Nephron (organoid): ENCODE results near the gene SIPA1L3.

ENCODE experiments used
- H3K27ac Mint-ChIP-seq, 3 experiments: 2 replicates each; pipeline ENCODE4 v1.8.0; 2020; ENCODE audit warnings: mixed read lengths in 3 of 3, mild to moderate bottlenecking in 2 of 3, moderate library complexity in 1 of 3
- H3K27me3 Mint-ChIP-seq: 2 replicates; pipeline ENCODE4 v1.8.0; 2021; ENCODE audit warnings: low read depth, mild to moderate bottlenecking, moderate library complexity, mixed read lengths
- H3K36me3 Mint-ChIP-seq: 2 replicates; pipeline ENCODE4 v1.8.0; 2020; ENCODE audit warnings: low read depth, mixed read lengths
- H3K4me1 Mint-ChIP-seq: 2 replicates; pipeline ENCODE4 v1.8.0; 2020; ENCODE audit warnings: mixed read lengths
- H3K4me3 Mint-ChIP-seq, 3 experiments: 2 replicates each; pipeline ENCODE4 v1.8.0; 2020; ENCODE audit warnings: mild to moderate bottlenecking in 3 of 3, mixed read lengths in 3 of 3, moderate library complexity in 2 of 3
- H3K9me3 Mint-ChIP-seq: 2 replicates; pipeline ENCODE4 v1.8.0; 2020; ENCODE audit warnings: mixed read lengths
- CTCF ChIP-seq, 3 experiments: fragments of 200-600 bp; sonication (generic); IDR thresholded peaks; one replicate each; pipeline ENCODE4 v1.5.0; 2021; ENCODE audit warnings: antibody characterized with exemption in 3 of 3; ENCODE audit not compliant: unreplicated experiment in 3 of 3

Gene SIPA1L3

DNA sequence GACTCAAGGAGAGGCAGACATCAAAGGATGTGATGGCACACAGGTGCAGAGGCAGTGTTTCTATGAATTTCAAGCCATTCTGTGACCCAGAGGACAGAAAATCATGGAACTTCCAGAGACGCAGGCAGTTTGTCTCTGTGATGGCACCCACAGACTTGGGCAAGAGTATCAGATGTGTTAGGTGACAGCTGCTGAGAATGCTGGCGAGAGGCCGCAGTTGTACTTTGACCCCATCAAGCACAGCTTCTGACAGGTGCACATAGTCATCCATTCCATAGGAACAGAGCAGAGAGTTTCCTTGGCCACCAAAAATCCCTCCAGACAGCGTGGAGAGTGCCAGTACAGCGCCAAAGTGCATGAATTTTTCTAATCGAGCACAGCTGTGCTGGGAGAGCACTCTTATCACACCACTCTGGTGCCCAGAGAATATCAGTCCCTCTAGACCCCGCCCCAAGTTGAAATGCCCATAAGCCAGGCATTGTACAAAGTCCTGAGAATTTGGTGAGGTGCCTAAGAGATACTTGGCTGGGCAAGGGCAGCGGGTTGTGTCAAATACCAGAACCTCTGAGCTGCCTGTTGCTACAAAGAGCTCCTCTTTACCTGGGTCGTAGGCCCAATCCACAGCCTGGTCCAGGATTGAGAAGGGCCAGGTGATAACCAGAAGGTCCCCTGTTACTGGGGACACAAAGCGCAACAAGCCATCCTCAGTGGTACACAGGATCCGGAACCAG lies 13.0 kb upstream of the SIPA1L3 start:
- no peak for TF ChIP-seq CTCF (IDR thresholded peaks at IDR 0.05; ENCODE audit: unreplicated experiment in 3 of 3)
- Mint-ChIP-seq H3K4me3 (no peak overlapping the region), H3K27me3 (peaks cover 28% of the 10 kb centered on the region), H3K9me3 (peaks cover 3% of the 10 kb centered on the region), H3K4me1 (peaks cover 15% of the 10 kb centered on the region), H3K27ac (no peak overlapping the region), H3K36me3 (no peaks in the 10 kb centered on the region)

DNA sequence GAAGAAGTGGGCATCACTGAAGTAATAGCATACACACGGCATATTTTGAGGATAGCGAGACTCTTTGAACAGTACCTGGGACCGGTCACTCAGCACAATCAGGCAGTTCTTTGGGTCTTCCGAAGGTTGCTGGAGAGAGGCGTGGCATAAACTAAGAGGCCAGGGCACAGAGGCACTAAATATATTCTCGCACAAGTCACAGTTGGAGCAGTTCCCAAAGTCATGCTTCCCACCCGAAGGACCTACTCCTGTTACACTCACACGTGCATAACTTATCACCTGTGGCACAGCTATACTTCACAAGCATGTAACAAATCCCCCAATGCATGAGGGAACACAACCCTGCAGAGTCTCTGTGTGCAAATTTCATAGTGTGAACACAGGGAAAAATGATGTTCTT lies 10.8 kb upstream of the SIPA1L3 start:
- H3K4me3 Mint-ChIP-seq, result no peak overlapping the region

GRCh38 chr19:37899453-37899852 lies 7.6 kb upstream of the SIPA1L3 start:
- no peaks in the 10 kb centered on the region for H3K36me3 Mint-ChIP-seq
- peaks cover 12% of the 10 kb centered on the region for H3K27me3 Mint-ChIP-seq
- H3K4me3 Mint-ChIP-seq, result no peak overlapping the region
- H3K27ac Mint-ChIP-seq, result no peak overlapping the region
- H3K9me3 Mint-ChIP-seq, result no peaks in the 10 kb centered on the region
- H3K4me1 Mint-ChIP-seq, result peaks cover 5% of the 10 kb centered on the region
- no peak for TF ChIP-seq CTCF (IDR thresholded peaks at IDR 0.05; ENCODE audit: unreplicated experiment in 3 of 3)

More for the DNA sequence above, 10.8 kb upstream of the SIPA1L3 start:
- Mint-ChIP-seq H3K27me3 (peaks cover 28% of the 10 kb centered on the region), H3K27ac (no peak overlapping the region), H3K9me3 (peaks cover 3% of the 10 kb centered on the region), H3K36me3 (no peaks in the 10 kb centered on the region), H3K4me1 (peaks cover 15% of the 10 kb centered on the region)
- no peak for TF ChIP-seq CTCF (IDR thresholded peaks at IDR 0.05; ENCODE audit: unreplicated experiment in 3 of 3)

GRCh38 chr19:37899966-37900365 lies 7.0 kb upstream of the SIPA1L3 start:
- Mint-ChIP-seq H3K36me3 (no peaks in the 10 kb centered on the region), H3K27me3 (peaks cover 10% of the 10 kb centered on the region), H3K9me3 (no peaks in the 10 kb centered on the region), H3K4me1 (peaks cover 5% of the 10 kb centered on the region), H3K27ac (no peak overlapping the region), H3K4me3 (no peak overlapping the region)
- no peak for TF ChIP-seq CTCF (IDR thresholded peaks at IDR 0.05; ENCODE audit: unreplicated experiment in 3 of 3)

DNA sequence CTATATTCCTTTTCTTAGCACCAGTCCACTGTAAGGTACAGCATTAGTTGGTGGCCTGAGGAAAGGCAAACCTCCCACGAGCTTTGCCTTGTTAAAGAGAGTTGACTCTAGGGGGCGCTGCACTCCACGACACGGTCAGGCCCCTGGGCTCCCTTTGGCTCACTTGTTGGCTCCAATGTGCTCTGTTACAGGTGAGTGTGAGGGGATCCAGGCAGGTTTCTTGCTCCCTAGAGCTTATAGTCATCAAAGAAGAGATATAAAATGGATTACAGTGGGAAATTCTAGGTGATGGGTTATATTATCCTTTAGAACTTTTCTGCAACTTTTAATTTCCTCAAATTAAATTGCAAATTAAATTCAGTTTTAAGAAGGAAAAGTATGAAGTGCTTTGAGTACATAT lies 4.3 kb upstream of the SIPA1L3 start:
- no peaks in the 10 kb centered on the region for H3K36me3 Mint-ChIP-seq
- H3K27me3 Mint-ChIP-seq, result no peaks in the 10 kb centered on the region
- peak overlapping the region; percentile 40 to 59 (median 43) for H3K4me3 Mint-ChIP-seq
- peak overlapping the region in 2 of 3 experiments; percentile 33 to 56 for H3K27ac Mint-ChIP-seq
- H3K9me3 Mint-ChIP-seq, result no peaks in the 10 kb centered on the region
- H3K4me1 Mint-ChIP-seq, result peaks cover 7% of the 10 kb centered on the region
- peak; percentile 77 to 86 (median 77) for TF ChIP-seq CTCF (IDR thresholded peaks at IDR 0.05; ENCODE audit: unreplicated experiment in 3 of 3)

GRCh38 chr19:37903096-37903495 lies 3.9 kb upstream of the SIPA1L3 start:
- Mint-ChIP-seq H3K27ac (peak overlapping the region in 1 of 3 experiments; percentile 17), H3K4me3 (peak overlapping the region; percentile 40 to 59 (median 43)), H3K27me3 (no peaks in the 10 kb centered on the region), H3K36me3 (no peaks in the 10 kb centered on the region), H3K9me3 (no peaks in the 10 kb centered on the region), H3K4me1 (peaks cover 10% of the 10 kb centered on the region)
- no peak for TF ChIP-seq CTCF (IDR thresholded peaks at IDR 0.05; ENCODE audit: unreplicated experiment in 3 of 3)
